Vagina (tissue), 2 donors: ENCODE results near the gene ITSN1.

ENCODE experiments used
- CTCF ChIP-seq, 3 experiments: fragments of 450-650 bp in 2 of 3; fragments of 200-600 bp in 1 of 3; sonication (generic) in 1 of 3; IDR thresholded peaks; one replicate each; pipeline ENCODE4 v1.5.1; 2017 to 2019; ENCODE audit warnings: antibody characterized with exemption in 3 of 3, mild to moderate bottlenecking in 2 of 3, moderate library complexity in 2 of 3
- POLR2A ChIP-seq, 2 donors: fragments of 450-650 bp; IDR thresholded peaks; one replicate each; pipeline ENCODE4 v1.6.1; 2017; ENCODE audit warnings: antibody characterized with exemption in 2 of 2, mild to moderate bottlenecking in 2 of 2, moderate library complexity in 2 of 2
- POLR2AphosphoS5 ChIP-seq, 2 donors: sonication (generic); formaldehyde crosslinking; IDR thresholded peaks; one replicate each; pipeline ENCODE4 v1.9.0; 2017; ENCODE audit warnings: antibody characterized with exemption in 2 of 2, mild to moderate bottlenecking in 2 of 2, low read depth in 1 of 2; ENCODE audit not compliant: insufficient read depth in 1 of 2

- TF ChIP-seq CTCF (IDR thresholded peaks at IDR 0.05): no peak
- no peak for TF ChIP-seq POLR2A (IDR thresholded peaks at IDR 0.05)
- TF ChIP-seq POLR2AphosphoS5 (IDR thresholded peaks at IDR 0.05; ENCODE audit: insufficient read depth in 1 of 2, low read depth in 1 of 2): no peak
These were observed 17.3 kb downstream of the ITSN1 start for GRCh38 chr21:33659568-33659949.
